Common myeloid progenitor, CD34-positive (primary cell): ENCODE data around the gene NPBWR2.
"Not testable (repeated sequence)": the region's sequence is repeated elsewhere in the genome, so short reads cannot be mapped to it uniquely, and the experiment has no call there.

ENCODE experiments used
- CTCF ChIA-PET: fragments of 350-600 bp; sonication (Branson Sonifier 250); formaldehyde crosslinking; loops from one replicate; lab custom pipeline; 2021; ENCODE audit warnings: antibody characterized with exemption; lab: Charles Lee
- POLR2A ChIA-PET: fragments of 350-600 bp; sonication (Branson Sonifier 250); formaldehyde crosslinking; loops from one replicate; lab custom pipeline; 2021; ENCODE audit warnings: antibody characterized with exemption; lab: Charles Lee
- DNase-seq, 3 donors: peaks; one replicate each; pipeline versions ENCODE4 v3.0.0 to v3.0.0-alpha.2; 2013
- H3K27ac ChIP-seq, 2 experiments: 1 replicate in 1 of 2; 2 replicates in 1 of 2; pipeline ENCODE4 v1.7.0; 2013; ENCODE audit warnings: inconsistent platforms in 2 of 2, low read length in 2 of 2, mild to moderate bottlenecking in 2 of 2, low read depth in 1 of 2, moderate library complexity in 1 of 2; ENCODE audit not compliant: severe bottlenecking in 2 of 2, insufficient read depth in 1 of 2, poor library complexity in 1 of 2
- H3K27me3 ChIP-seq, 5 experiments: replicated peaks in 2 of 5; 1 replicate in 3 of 5; 2 replicates in 2 of 5; pipeline versions ENCODE4 v1.6.1 to v1.7.0; 2013; ENCODE audit warnings: low read length in 4 of 5, mild to moderate bottlenecking in 2 of 5, moderate library complexity in 2 of 5, inconsistent platforms in 1 of 5; ENCODE audit not compliant: insufficient read depth in 5 of 5, control insufficient read depth in 4 of 5
- H3K36me3 ChIP-seq, 4 experiments: 1 replicate in 2 of 4; 2 replicates in 2 of 4; pipeline versions ENCODE4 v1.6.1 to v1.7.0; 2013; ENCODE audit warnings: low read length in 3 of 4, control low read depth in 1 of 4, mild to moderate bottlenecking in 1 of 4; ENCODE audit not compliant: control insufficient read depth in 4 of 4, insufficient read depth in 4 of 4
- H3K4me1 ChIP-seq, 4 experiments: 1 replicate in 3 of 4; 2 replicates in 1 of 4; pipeline versions ENCODE4 v1.6.1 to v1.7.1; 2013; ENCODE audit warnings: low read length in 3 of 4, mild to moderate bottlenecking in 3 of 4, control low read depth in 1 of 4, inconsistent platforms in 1 of 4, moderate library complexity in 1 of 4; ENCODE audit not compliant: control insufficient read depth in 4 of 4, insufficient read depth in 4 of 4; ENCODE audit errors: control extremely low read depth in 1 of 4
- H3K4me3 ChIP-seq, 7 experiments: 1 replicate in 4 of 7; 2 replicates in 3 of 7; pipeline versions ENCODE4 v1.5.1 to v1.7.0; 2013; ENCODE audit warnings: mild to moderate bottlenecking in 7 of 7, low read length in 6 of 7, moderate library complexity in 6 of 7, inconsistent platforms in 2 of 7, low read depth in 2 of 7, control low read depth in 1 of 7; ENCODE audit not compliant: insufficient read depth in 4 of 7, control insufficient read depth in 1 of 7; ENCODE audit errors: extremely low read depth in 1 of 7
- H3K9me3 ChIP-seq, 5 experiments: 1 replicate in 4 of 5; 2 replicates in 1 of 5; pipeline versions ENCODE4 v1.6.1 to v1.7.1; 2013; ENCODE audit warnings: low read length in 4 of 5, mild to moderate bottlenecking in 2 of 5, inconsistent platforms in 1 of 5, low read depth in 1 of 5, moderate library complexity in 1 of 5; ENCODE audit not compliant: control insufficient read depth in 4 of 5, insufficient read depth in 2 of 5; ENCODE audit errors: control extremely low read depth in 1 of 5
- WGBS: methylation state at CpG from one replicate; pipeline ENCODE4 v1.1.5; 2013; ENCODE audit not compliant: insufficient coverage; 5-methylcytosine and 5-hydroxymethylcytosine counted together

The NPBWR2 gene

DNA sequence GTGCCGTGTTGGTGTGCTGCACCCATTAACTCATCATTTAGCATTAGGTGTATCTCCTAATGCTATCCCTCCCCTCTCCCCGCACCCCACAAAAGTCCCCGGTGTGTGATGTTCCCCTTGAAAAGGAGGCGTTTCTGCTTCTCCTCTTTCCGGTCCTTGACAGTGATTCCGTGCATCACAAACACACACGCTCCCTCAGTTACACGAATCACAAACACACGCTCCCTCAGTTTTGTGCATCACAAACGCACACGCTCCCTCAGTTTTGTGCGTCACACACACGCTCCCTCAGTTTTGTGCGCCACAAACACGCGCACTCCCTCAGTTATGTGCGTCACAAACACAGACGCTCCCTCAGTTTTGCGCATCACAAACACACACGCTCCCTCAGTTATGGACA, 27.4 kb upstream of the NPBWR2 start:
- H3K27me3 ChIP-seq, H3K27ac ChIP-seq, CTCF ChIA-PET, POLR2A ChIA-PET, H3K4me3 ChIP-seq, DNase-seq, H3K36me3 ChIP-seq, H3K4me1 ChIP-seq, H3K9me3 ChIP-seq: not testable (repeated sequence)
- WGBS = 90% methylated on average over 13 of the region's 20 CpGs

DNA sequence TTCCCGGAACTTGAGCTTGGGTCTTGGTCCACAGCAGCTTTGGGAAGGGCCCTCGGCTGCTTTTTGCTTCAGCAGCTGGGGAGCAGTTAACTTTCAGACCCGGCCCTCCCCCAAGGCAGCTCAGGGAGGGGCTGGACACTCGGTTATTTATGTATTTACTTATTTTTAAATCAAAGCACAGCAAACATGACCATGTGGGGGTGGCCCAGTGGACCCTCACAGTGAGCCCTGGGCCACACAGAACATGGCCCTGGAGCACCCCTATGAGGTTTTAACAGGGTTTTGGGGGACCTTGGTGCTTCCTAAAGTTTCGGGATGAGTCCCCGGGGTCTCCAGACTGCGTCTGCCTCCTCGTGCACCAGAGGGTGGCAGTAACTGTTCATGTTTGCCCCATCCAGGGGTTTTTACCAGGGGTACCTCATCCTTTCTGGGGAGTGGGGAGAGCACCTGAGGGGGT, 26.6 kb upstream of the NPBWR2 start:
- POLR2A ChIA-PET = no interaction called here
- WGBS = 74% methylated on average over 5 of the region's 8 CpGs
- no peaks in the 10 kb centered on the region for H3K9me3 ChIP-seq
- H3K4me1 ChIP-seq = no peaks in the 10 kb centered on the region
- CTCF ChIA-PET = no interaction called here
- H3K27ac ChIP-seq = no peak overlapping the region
- no peak for DNase-seq
- no peaks in the 10 kb centered on the region for H3K27me3 ChIP-seq
- no peaks in the 10 kb centered on the region for H3K36me3 ChIP-seq
- H3K4me3 ChIP-seq = no peak overlapping the region

DNA sequence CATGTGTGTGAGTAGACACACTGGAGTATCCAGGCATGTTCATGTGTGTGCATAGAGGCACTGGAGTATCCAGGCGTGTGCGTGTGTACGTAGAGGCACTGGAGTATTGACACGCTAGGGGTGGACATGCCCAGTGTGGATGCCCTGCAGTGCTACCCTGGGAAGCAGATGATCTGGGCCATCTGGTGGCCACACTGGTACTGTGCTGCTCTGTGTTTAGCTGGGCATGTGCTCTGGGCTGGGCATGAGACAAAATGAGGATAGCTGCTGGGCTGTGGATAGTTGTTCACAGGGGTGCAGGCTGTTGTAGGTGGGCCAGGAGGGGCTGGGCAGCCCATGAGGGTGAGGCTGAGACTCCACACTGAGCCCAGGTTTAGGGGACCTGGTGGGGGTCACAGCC, 24.0 kb upstream of the NPBWR2 start:
- Histone ChIP-seq H3K27ac (no peak overlapping the region), H3K27me3 (peaks cover 0 to 2% (median 0%) of the 10 kb centered on the region in 5 experiments), H3K4me3 (no peak overlapping the region), H3K4me1 (no peaks in the 10 kb centered on the region), H3K9me3 (no peaks in the 10 kb centered on the region), H3K36me3 (no peaks in the 10 kb centered on the region)
- DNase-seq = peak in 2 of 3 donors; percentile 17 to 19
- ChIA-PET CTCF (no interaction called here), POLR2A (no interaction called here)
- WGBS = 92% methylated on average over 4 of the region's 4 CpGs

DNA sequence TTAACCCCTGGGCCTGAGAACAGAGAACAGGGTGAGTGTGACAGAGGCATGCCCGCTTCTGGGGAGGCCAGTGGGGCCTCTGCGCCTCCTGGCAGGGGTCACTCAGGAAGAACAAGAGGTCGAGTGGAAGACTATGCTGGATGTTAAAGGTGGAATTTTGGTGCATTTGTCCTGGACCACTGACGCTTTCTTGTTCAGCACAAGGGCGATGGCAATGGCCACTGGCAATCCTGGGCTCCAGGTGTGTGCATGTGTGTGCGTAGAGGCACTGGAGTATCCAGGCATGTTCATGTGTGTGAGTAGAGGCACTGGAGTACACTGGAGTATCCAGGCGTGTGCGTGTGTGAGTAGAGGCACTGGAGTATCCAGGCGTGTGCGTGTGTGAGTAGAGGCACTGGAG, 23.5 kb upstream of the NPBWR2 start:
- Histone ChIP-seq H3K4me3 (no peak overlapping the region), H3K9me3 (no peaks in the 10 kb centered on the region), H3K4me1 (no peaks in the 10 kb centered on the region), H3K27me3 (peaks cover 0 to 2% (median 0%) of the 10 kb centered on the region in 5 experiments), H3K27ac (no peak overlapping the region), H3K36me3 (no peaks in the 10 kb centered on the region)
- WGBS = 89% methylated on average over 8 of the region's 10 CpGs
- ChIA-PET CTCF (no interaction called here), POLR2A (no interaction called here)
- no peak for DNase-seq

DNA sequence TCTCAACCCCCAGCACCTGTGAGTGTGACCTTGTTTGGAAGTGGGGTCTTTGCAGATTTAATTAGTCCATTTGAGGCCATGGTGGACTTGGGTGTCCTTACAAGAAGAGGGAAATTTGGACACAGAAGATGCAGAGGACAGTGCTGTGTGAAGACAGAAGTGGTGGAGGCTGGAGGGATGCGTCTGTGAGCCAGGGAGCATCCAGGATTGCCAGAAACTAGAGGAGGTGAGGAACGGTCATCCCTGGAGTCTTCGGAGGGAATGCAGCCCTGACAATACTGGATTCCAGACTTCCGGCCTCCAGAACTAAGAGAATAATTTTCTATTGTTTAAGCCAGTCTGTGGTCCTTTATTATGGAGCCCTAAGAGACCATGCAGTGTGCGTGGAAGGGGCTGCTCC, 22.9 kb upstream of the NPBWR2 start:
- H3K27ac ChIP-seq = no peak overlapping the region
- POLR2A ChIA-PET = no interaction called here
- H3K27me3 ChIP-seq = peaks cover 0 to 2% (median 0%) of the 10 kb centered on the region in 5 experiments
- CTCF ChIA-PET = no interaction called here
- H3K4me1 ChIP-seq = no peaks in the 10 kb centered on the region
- H3K36me3 ChIP-seq = no peaks in the 10 kb centered on the region
- no peak overlapping the region for H3K4me3 ChIP-seq
- DNase-seq = no peak
- H3K9me3 ChIP-seq = no peaks in the 10 kb centered on the region
- 81% methylated on average over 4 of the region's 5 CpGs for WGBS

DNA sequence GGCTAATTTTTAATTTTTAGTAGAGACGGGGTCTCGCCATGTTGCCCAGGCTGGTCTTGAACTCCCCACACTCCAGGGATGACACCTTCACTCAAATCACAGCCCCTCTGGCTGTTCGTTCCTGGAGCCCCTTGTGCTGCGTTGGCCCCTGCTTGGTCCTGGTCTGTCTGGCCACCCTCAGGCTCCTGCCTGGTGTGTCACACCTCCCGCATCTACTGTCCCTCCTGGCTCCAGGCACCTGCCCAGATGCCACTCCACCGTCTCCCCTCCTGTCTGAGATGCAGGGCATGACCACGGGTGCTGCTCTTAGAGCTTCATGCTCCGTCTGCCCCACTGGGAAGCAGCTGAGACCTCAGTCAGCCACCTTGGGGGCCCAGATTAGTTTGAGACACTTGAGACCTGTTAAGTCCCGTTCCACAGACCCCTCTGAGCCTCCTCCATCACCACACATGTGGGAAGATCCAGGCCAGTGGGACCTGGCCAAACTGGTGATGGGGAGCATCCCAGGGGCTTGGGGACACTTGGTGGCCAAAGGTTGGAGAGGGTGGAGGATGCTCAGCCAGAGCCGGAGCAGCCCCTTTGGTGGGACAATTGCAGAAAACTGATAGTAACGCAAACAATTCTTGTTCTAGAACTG, 21.9 kb upstream of the NPBWR2 start:
- Histone ChIP-seq H3K4me3 (no peak overlapping the region), H3K9me3 (no peaks in the 10 kb centered on the region), H3K27me3 (peaks cover 0 to 4% (median 0%) of the 10 kb centered on the region in 5 experiments), H3K36me3 (no peaks in the 10 kb centered on the region), H3K27ac (no peak overlapping the region), H3K4me1 (no peaks in the 10 kb centered on the region)
- no peak for DNase-seq
- WGBS = 97% methylated on average over 10 of the region's 11 CpGs
- ChIA-PET CTCF (no interaction called here), POLR2A (no interaction called here)

DNA sequence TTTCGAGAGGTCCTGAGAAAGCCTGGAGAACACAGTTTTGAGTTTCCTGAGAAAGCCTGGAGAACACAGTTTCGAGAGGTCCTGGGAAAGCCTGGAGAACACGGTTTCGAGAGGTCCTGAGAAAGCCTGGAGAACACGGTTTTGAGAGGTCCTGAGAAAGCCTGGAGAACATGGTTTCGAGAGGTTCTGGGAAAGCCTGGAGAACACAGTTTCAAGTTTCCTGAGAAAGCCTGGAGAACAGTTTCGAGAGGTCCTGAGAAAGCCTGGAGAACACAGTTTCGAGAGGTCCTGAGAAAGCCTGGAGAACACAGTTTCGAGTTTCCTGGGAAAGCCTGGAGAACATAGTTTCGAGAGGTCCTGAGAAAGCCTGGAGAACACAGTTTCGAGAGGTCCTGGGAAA, 16.2 kb upstream of the NPBWR2 start:
- H3K27ac ChIP-seq, DNase-seq, POLR2A ChIA-PET, H3K9me3 ChIP-seq, H3K4me3 ChIP-seq, H3K36me3 ChIP-seq, H3K27me3 ChIP-seq: not testable (repeated sequence)
- CTCF ChIA-PET = interaction anchor here (6.2 kb wide), 1 partner anchor 15 kb away, joined by 67 read pairs; the partner anchor contains the start of gene NPBWR2
- H3K4me1 ChIP-seq = peaks cover 0 to 14% (median 13%) of the 10 kb centered on the region in 4 experiments
- WGBS = 98% methylated on average over 11 of the region's 11 CpGs
